IMR-90 (cell line): ENCODE measurements around the gene PRDM9. TPM values are rescaled to one million over a fixed set of nuclear protein-coding genes. Genes with fewer than 3 reads are reported as not detected.

ENCODE experiments used
- ATAC-seq: fragments of 200-7000 bp; cut with Tn5 transposase; 2 replicates; pipeline ENCODE4 v1.9.1; 2020; ENCODE audit warnings: low read depth, mild to moderate bottlenecking, moderate library complexity
- BruUV-seq: library from RNA; stranded (reverse); fragments of 400-500 nt; replicated peaks from 2 replicates; lab custom pipeline; 2021; lab: Mats Ljungman, UMichigan
- CTCF ChIA-PET: fragments of 300-600 bp; formaldehyde crosslinking; extraction: SDS; loops from one replicate; lab custom pipeline; 2021; ENCODE audit warnings: antibody characterized with exemption; lab: Yijun Ruan, JAX
- POLR2A ChIA-PET: fragments of 300-600 bp; sonication (Branson Sonifier 250); formaldehyde crosslinking; loops from one replicate; lab custom pipeline; 2022; ENCODE audit warnings: antibody characterized with exemption; ENCODE audit not compliant: unreplicated experiment; lab: Charles Lee
- DNase-seq: peaks from one replicate; pipeline ENCODE4 v3.0.0; 2013
- H2AFZ ChIP-seq: replicated peaks from 2 replicates; pipeline ENCODE3; 2013; ENCODE audit warnings: low read length, mild to moderate bottlenecking; ENCODE audit not compliant: poor library complexity
- H2AK5ac ChIP-seq: 2 replicates; pipeline ENCODE4 v1.6.1; 2013; ENCODE audit warnings: low read depth, low read length, inconsistent platforms
- H2AK9ac ChIP-seq: replicated peaks from 2 replicates; pipeline ENCODE3; 2013; ENCODE audit warnings: mild to moderate bottlenecking, low read depth, low read length, moderate library complexity; ENCODE audit not compliant: poor library complexity
- H2BK120ac ChIP-seq: 2 replicates; pipeline ENCODE4 v1.6.1; 2013; ENCODE audit warnings: low read depth, low read length, inconsistent platforms
- H2BK15ac ChIP-seq: 3 replicates; pipeline ENCODE4 v1.6.1; 2013; ENCODE audit warnings: low read depth, low read length, inconsistent platforms
- H2BK20ac ChIP-seq: 2 replicates; pipeline ENCODE4 v1.6.1; 2013; ENCODE audit warnings: low read depth, mild to moderate bottlenecking, inconsistent platforms, low read length, moderate library complexity
- H2BK5ac ChIP-seq: 2 replicates; pipeline ENCODE4 v1.6.1; 2013; ENCODE audit warnings: mild to moderate bottlenecking, low read depth, low read length, inconsistent platforms; ENCODE audit not compliant: poor library complexity, severe bottlenecking
- H3K14ac ChIP-seq: replicated peaks from 2 replicates; pipeline ENCODE4 v1.6.1; 2013; ENCODE audit warnings: low read depth, low read length, inconsistent platforms
- H3K18ac ChIP-seq: 2 replicates; pipeline ENCODE4 v1.6.1; 2013; ENCODE audit warnings: low read depth, low read length, control low read depth
- H3K23ac ChIP-seq: 2 replicates; pipeline ENCODE4 v1.6.1; 2013; ENCODE audit warnings: low read depth, low read length, inconsistent platforms
- H3K27ac ChIP-seq: 2 replicates; pipeline ENCODE4 v1.5.1; 2013; ENCODE audit warnings: mild to moderate bottlenecking, control low read depth, low read length; ENCODE audit not compliant: insufficient read depth
- H3K27me3 ChIP-seq: 2 replicates; pipeline ENCODE4 v1.6.1; 2013; ENCODE audit warnings: low read length; ENCODE audit not compliant: control insufficient read depth, insufficient read depth
- H3K36me3 ChIP-seq: 2 replicates; pipeline ENCODE4 v1.6.1; 2013; ENCODE audit warnings: low read length, mixed read lengths; ENCODE audit not compliant: control insufficient read depth, insufficient read depth
- H3K4ac ChIP-seq: 2 replicates; pipeline ENCODE4 v1.6.1; 2013; ENCODE audit warnings: low read depth, low read length, inconsistent platforms
- H3K4me1 ChIP-seq: 2 replicates; pipeline ENCODE4 v1.6.1; 2013; ENCODE audit warnings: low read length, mixed read lengths; ENCODE audit not compliant: control insufficient read depth, insufficient read depth
- H3K4me2 ChIP-seq: 2 replicates; pipeline ENCODE4 v1.6.1; 2013; ENCODE audit warnings: low read depth, mild to moderate bottlenecking, control low read depth, low read length, moderate library complexity
- H3K4me3 ChIP-seq: 2 replicates; pipeline ENCODE4 v1.5.1; 2013; ENCODE audit warnings: low read depth, mild to moderate bottlenecking, control low read depth, low read length, moderate library complexity; ENCODE audit not compliant: insufficient read depth
- H3K56ac ChIP-seq: 2 replicates; pipeline ENCODE4 v1.6.1; 2013; ENCODE audit warnings: low read length, inconsistent platforms; ENCODE audit not compliant: insufficient read depth; ENCODE audit errors: extremely low read depth
- H3K79me1 ChIP-seq, 2 experiments: 2 replicates each; pipeline ENCODE4 v1.6.1; 2013; ENCODE audit warnings: low read length in 2 of 2, inconsistent platforms in 1 of 2, low read depth in 1 of 2
- H3K9ac ChIP-seq: 2 replicates; pipeline ENCODE4 v1.6.1; 2013; ENCODE audit warnings: low read depth, low read length, control low read depth
- H3K9me1 ChIP-seq: 2 replicates; pipeline ENCODE4 v1.6.1; 2013; ENCODE audit warnings: low read length, inconsistent platforms; ENCODE audit not compliant: insufficient read depth
- H3K9me3 ChIP-seq: 2 replicates; pipeline ENCODE4 v1.6.1; 2013; ENCODE audit warnings: low read length; ENCODE audit not compliant: control insufficient read depth, insufficient read depth
- H4K20me1 ChIP-seq: 2 replicates; pipeline ENCODE4 v1.6.1; 2013; ENCODE audit warnings: low read length, inconsistent platforms; ENCODE audit not compliant: insufficient read depth
- H4K5ac ChIP-seq: 2 replicates; pipeline ENCODE4 v1.6.1; 2013; ENCODE audit warnings: mild to moderate bottlenecking, low read depth, low read length, control low read depth
- H4K8ac ChIP-seq, 2 experiments: 2 replicates each; pipeline ENCODE4 v1.6.1; 2013; ENCODE audit warnings: low read depth in 2 of 2, low read length in 2 of 2, control low read depth in 1 of 2, inconsistent platforms in 1 of 2
- H4K91ac ChIP-seq: 2 replicates; pipeline ENCODE4 v1.6.1; 2013; ENCODE audit warnings: low read depth, low read length, inconsistent platforms; ENCODE audit not compliant: insufficient read depth
- BHLHE40 ChIP-seq: fragments of 150-350 bp; IDR thresholded peaks from 2 replicates; pipeline ENCODE4 v1.6.1; 2016; ENCODE audit warnings: mild to moderate bottlenecking, low read depth, low read length
- CEBPB ChIP-seq: IDR thresholded peaks from 2 replicates; pipeline ENCODE4 v1.6.1; 2012; ENCODE audit warnings: low read depth, low read length, improper control_type of control experiment
- CHD1 ChIP-seq: IDR thresholded peaks from 2 replicates; pipeline ENCODE4 v1.6.1; 2012; ENCODE audit warnings: low read depth, low read length, improper control_type of control experiment
- FOS ChIP-seq: fragments of 150-350 bp; IDR thresholded peaks from 2 replicates; pipeline ENCODE4 v1.6.1; 2016; ENCODE audit warnings: low read depth, low read length
- MAFK ChIP-seq: IDR thresholded peaks from 2 replicates; pipeline ENCODE4 v1.6.1; 2012; ENCODE audit warnings: low read depth, low read length, improper control_type of control experiment
- MAZ ChIP-seq: IDR thresholded peaks from 2 replicates; pipeline ENCODE4 v1.6.1; 2012; ENCODE audit warnings: low read depth, mild to moderate bottlenecking, low read length, improper control_type of control experiment, moderate library complexity, borderline replicate concordance
- MXI1 ChIP-seq: IDR thresholded peaks from 2 replicates; pipeline ENCODE4 v1.6.1; 2012; ENCODE audit warnings: low read depth, mild to moderate bottlenecking, low read length, moderate library complexity, borderline replicate concordance
- NFE2L2 ChIP-seq: fragments of 150-350 bp; IDR thresholded peaks from 2 replicates; pipeline ENCODE4 v1.6.1; 2016; ENCODE audit warnings: low read depth, mild to moderate bottlenecking, low read length
- POLR2A ChIP-seq: IDR thresholded peaks from 2 replicates; pipeline ENCODE4 v1.6.1; 2012; ENCODE audit warnings: mild to moderate bottlenecking, low read depth, low read length
- RAD21 ChIP-seq: IDR thresholded peaks from 2 replicates; pipeline ENCODE4 v1.6.1; 2012; ENCODE audit warnings: low read length, improper control_type of control experiment
- RCOR1 ChIP-seq: IDR thresholded peaks from 2 replicates; pipeline ENCODE4 v1.6.1; 2012; ENCODE audit warnings: mild to moderate bottlenecking, low read length, improper control_type of control experiment; ENCODE audit not compliant: insufficient replicate concordance
- RFX5 ChIP-seq: IDR thresholded peaks from 2 replicates; pipeline ENCODE4 v1.8.0; 2012; ENCODE audit warnings: low read depth, mild to moderate bottlenecking, low read length, moderate library complexity
- SMC3 ChIP-seq: fragments of 150-350 bp; IDR thresholded peaks from 2 replicates; pipeline ENCODE4 v1.6.1; 2016; ENCODE audit warnings: low read depth, mild to moderate bottlenecking, antibody characterized with exemption, low read length, moderate library complexity
- dilution Hi-C: fragments of 300-500 bp; cut with HindIII; formaldehyde crosslinking; loops from one replicate; pipeline ENCODE4 v1.14.3; 2018; ENCODE audit warnings: low sequenced_read_pairs; ENCODE audit not compliant: unreplicated experiment
- in situ Hi-C: fragments of 300-500 bp; cut with MboI; formaldehyde crosslinking; loops from 3 replicates; pipeline ENCODE4 v1.14.3; 2019; ENCODE audit warnings: low sequenced_read_pairs, inconsistent platforms, mixed read lengths
- intact Hi-C: fragments of 100-400 bp; cut with micrococcal nuclease; formaldehyde crosslinking; loops from 2 replicates; pipeline ENCODE4 v1.10.0; 2022
- polyA plus RNA-seq, 3 experiments: library from polyadenylated mRNA; depleted of rRNA; stranded (reverse); fragments of >200 nt; gene quantifications; 2 replicates each; pipeline ENCODE4 v1.2.3, GENCODE V29; 2012; ENCODE audit warnings: low replicate concordance in 1 of 3
- total RNA-seq: library from RNA; depleted of rRNA; stranded (reverse); fragments of >200 nt; gene quantifications from 2 replicates; pipeline ENCODE4 v1.2.3, GENCODE V29; 2012
- TF ChIP-seq, protein P1 (sequence below): fragments of 150-350 bp; IDR thresholded peaks from 2 replicates; pipeline ENCODE4 v1.6.1; 2017; ENCODE audit warnings: mild to moderate bottlenecking, antibody characterized with exemption, low read length, low read depth
- TF ChIP-seq, protein P2 (sequence below): fragments of 150-350 bp; IDR thresholded peaks from 2 replicates; pipeline ENCODE4 v1.6.1; 2016; ENCODE audit warnings: low read depth, mild to moderate bottlenecking, low read length, moderate library complexity, borderline replicate concordance
- TF ChIP-seq, protein P3 (sequence below): conservative IDR thresholded peaks from 2 replicates; pipeline ENCODE4 v1.5.1; 2012; ENCODE audit warnings: mild to moderate bottlenecking, low read depth, low read length, improper control_type of control experiment

PRDM9 gene
- total and polyA plus RNA-seq, 2 of the 4 experiments (the other 2 are of a cell fraction), result not detected

DNA sequence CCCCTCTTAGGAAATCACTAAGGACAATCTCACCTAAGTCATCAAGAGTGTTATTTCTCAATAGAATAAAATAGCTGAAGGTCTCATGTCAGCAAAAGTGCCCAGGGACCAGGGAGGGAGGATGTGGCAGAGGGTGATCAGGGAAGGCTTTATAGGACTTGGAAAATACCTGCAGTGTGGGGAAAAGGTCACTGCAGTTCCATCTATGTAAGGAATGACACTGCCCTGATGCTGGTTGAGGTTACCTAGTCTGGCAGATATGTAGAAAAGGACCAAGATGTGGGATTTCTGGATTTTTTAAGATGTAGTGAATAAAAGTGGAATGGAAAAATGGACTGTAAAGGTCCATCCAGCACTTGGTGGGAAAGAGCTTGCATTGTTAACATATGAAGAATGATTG lies 18.3 kb downstream of the PRDM9 start:
- Histone ChIP-seq H3K9me3 (peaks cover 9% of the 10 kb centered on the region), H3K27me3 (no peaks in the 10 kb centered on the region), H3K36me3 (no peaks in the 10 kb centered on the region), H4K20me1 (no peaks in the 10 kb centered on the region), H2AFZ (no peak overlapping the region), H3K79me1 (no peaks in the 10 kb centered on the region), H2AK9ac (no peak overlapping the region), H3K27ac (no peak overlapping the region), H3K9me1 (no peaks in the 10 kb centered on the region), H2BK15ac (no peak overlapping the region), H3K4me2 (no peak overlapping the region), H3K9ac (no peak overlapping the region), H3K4ac (no peak overlapping the region), H2AK5ac (no peak overlapping the region), H2BK20ac (no peak overlapping the region), H4K8ac (no peak overlapping the region), H3K18ac (no peak overlapping the region), H3K14ac (no peak overlapping the region), H2BK5ac (no peak overlapping the region), H3K23ac (no peak overlapping the region), H3K4me1 (no peaks in the 10 kb centered on the region), H4K91ac (no peak overlapping the region), H4K5ac (no peak overlapping the region), H3K4me3 (no peak overlapping the region), H3K56ac (no peak overlapping the region), H2BK120ac (no peak overlapping the region)
- dilution Hi-C loops (no loop called here), in situ Hi-C loops (no loop called here), intact Hi-C loops (no loop called here)
- ATAC-seq (no peak), DNase-seq (no peak)
- ChIA-PET CTCF (no interaction called here), POLR2A (no interaction called here)
- TF ChIP-seq RCOR1 (no peak), FOS (no peak), RFX5 (no peak), CEBPB (no peak), MAFK (no peak), MXI1 (no peak), SMC3 (no peak), RAD21 (no peak), BHLHE40 (no peak), CHD1 (no peak), MAZ (no peak), POLR2A (no peak), NFE2L2 (no peak)
- TF ChIP-seq, protein P1, sequence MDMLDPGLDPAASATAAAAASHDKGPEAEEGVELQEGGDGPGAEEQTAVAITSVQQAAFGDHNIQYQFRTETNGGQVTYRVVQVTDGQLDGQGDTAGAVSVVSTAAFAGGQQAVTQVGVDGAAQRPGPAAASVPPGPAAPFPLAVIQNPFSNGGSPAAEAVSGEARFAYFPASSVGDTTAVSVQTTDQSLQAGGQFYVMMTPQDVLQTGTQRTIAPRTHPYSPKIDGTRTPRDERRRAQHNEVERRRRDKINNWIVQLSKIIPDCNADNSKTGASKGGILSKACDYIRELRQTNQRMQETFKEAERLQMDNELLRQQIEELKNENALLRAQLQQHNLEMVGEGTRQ, result no peak
- TF ChIP-seq, protein P2, sequence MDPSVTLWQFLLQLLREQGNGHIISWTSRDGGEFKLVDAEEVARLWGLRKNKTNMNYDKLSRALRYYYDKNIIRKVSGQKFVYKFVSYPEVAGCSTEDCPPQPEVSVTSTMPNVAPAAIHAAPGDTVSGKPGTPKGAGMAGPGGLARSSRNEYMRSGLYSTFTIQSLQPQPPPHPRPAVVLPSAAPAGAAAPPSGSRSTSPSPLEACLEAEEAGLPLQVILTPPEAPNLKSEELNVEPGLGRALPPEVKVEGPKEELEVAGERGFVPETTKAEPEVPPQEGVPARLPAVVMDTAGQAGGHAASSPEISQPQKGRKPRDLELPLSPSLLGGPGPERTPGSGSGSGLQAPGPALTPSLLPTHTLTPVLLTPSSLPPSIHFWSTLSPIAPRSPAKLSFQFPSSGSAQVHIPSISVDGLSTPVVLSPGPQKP, result no peak
- TF ChIP-seq, protein P3, sequence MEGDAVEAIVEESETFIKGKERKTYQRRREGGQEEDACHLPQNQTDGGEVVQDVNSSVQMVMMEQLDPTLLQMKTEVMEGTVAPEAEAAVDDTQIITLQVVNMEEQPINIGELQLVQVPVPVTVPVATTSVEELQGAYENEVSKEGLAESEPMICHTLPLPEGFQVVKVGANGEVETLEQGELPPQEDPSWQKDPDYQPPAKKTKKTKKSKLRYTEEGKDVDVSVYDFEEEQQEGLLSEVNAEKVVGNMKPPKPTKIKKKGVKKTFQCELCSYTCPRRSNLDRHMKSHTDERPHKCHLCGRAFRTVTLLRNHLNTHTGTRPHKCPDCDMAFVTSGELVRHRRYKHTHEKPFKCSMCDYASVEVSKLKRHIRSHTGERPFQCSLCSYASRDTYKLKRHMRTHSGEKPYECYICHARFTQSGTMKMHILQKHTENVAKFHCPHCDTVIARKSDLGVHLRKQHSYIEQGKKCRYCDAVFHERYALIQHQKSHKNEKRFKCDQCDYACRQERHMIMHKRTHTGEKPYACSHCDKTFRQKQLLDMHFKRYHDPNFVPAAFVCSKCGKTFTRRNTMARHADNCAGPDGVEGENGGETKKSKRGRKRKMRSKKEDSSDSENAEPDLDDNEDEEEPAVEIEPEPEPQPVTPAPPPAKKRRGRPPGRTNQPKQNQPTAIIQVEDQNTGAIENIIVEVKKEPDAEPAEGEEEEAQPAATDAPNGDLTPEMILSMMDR, result no peak
- no TSS peak for BruUV-seq
